ENCODE data around the gene NPLOC4. TPM values are rescaled to one million over a fixed set of nuclear protein-coding genes. Genes with fewer than 3 reads are reported as not detected.

NPLOC4 gene
- total and polyA plus RNA-seq, 2 of the 13 experiments (the other 11 are each of a cell fraction or from before 2014, with no cell fraction given): 57.0 to 97.0 TPM

- 0 out of 2 replicates have a peak, but pooled peaks have one; percentile 5 for TF ChIP-seq TFDP2 (CRISPR knock-in tag; IDR thresholded peaks at IDR 0.05)
- TF ChIP-seq PAWR (CRISPR knock-in tag; IDR thresholded peaks at IDR 0.05; ENCODE audit: borderline replicate concordance): no peak
- no peak for TF ChIP-seq ZNF512 (CRISPR knock-in tag; IDR thresholded peaks at IDR 0.05)
- TF ChIP-seq UBTF (CRISPR knock-in tag; IDR thresholded peaks at IDR 0.05): peak; percentile 88
- no peak for TF ChIP-seq MBD4 (IDR thresholded peaks at IDR 0.05; ENCODE audit: borderline replicate concordance, low read length)
- no peak for TF ChIP-seq ZNF530 (CRISPR knock-in tag; IDR thresholded peaks at IDR 0.05; ENCODE audit: low read depth)
- TF ChIP-seq TCF7L2 (IDR thresholded peaks at IDR 0.05; ENCODE audit: low read depth, low read length): no peak
- TF ChIP-seq TRAFD1 (CRISPR knock-in tag; IDR thresholded peaks at IDR 0.05; ENCODE audit: borderline replicate concordance): no peak; the same call in 1 of the 2 replicates
- TF ChIP-seq ARID4A (CRISPR knock-in tag; IDR thresholded peaks at IDR 0.05; ENCODE audit: borderline replicate concordance): peak; percentile 45
- peak; percentile 14; the same call in 1 of the 2 replicates for TF ChIP-seq ISL2 (CRISPR knock-in tag; IDR thresholded peaks at IDR 0.05)
- no peak for TF ChIP-seq ARHGAP35 (CRISPR knock-in tag; IDR thresholded peaks at IDR 0.05; ENCODE audit: borderline replicate concordance)
- no peak for TF ChIP-seq NCOA1 (CRISPR knock-in tag; IDR thresholded peaks at IDR 0.05)
- TF ChIP-seq E2F1 (CRISPR knock-in tag; IDR thresholded peaks at IDR 0.05): peak; percentile 48; the same call in 1 of the 2 replicates
- no peak for TF ChIP-seq ZNF576 (CRISPR knock-in tag; IDR thresholded peaks at IDR 0.05)
Observed at GRCh38 chr17:81513753-81514488, 123.0 kb downstream of the NPLOC4 start (continued).

Measured in HepG2 (cell line).